Esophagus squamous epithelium (tissue), 5 donors: ENCODE results near the gene PAX8. TPM values are rescaled to one million over a fixed set of nuclear protein-coding genes. Genes with fewer than 3 reads are reported as not detected.

Source experiments
- DNase-seq: peaks from one replicate; lab custom pipeline; 2025; lab: John Stamatoyannopoulos, UW
- H3K27ac ChIP-seq, 4 donors: fragments of 200-600 bp; sonication (generic); one replicate each; pipeline ENCODE4 v1.5.1; 2016 to 2019; ENCODE audit warnings: mild to moderate bottlenecking in 1 of 4
- H3K27me3 ChIP-seq, 4 donors: fragments of 200-600 bp; sonication (generic); 1 replicate in 3 of 4; 2 replicates in 1 of 4; pipeline versions ENCODE4 v1.5.1 to v1.6.0; 2017 to 2021; ENCODE audit warnings: antibody characterized with exemption in 1 of 4
- H3K36me3 ChIP-seq, 3 donors: fragments of 200-600 bp; sonication (generic); one replicate each; pipeline ENCODE4 v1.5.1; 2016 to 2019
- H3K4me1 ChIP-seq, 3 donors: fragments of 200-600 bp; sonication (generic); one replicate each; pipeline ENCODE4 v1.5.1; 2017 to 2019
- H3K4me3 ChIP-seq, 4 donors: fragments of 200-600 bp; sonication (generic); 1 replicate in 3 of 4; 2 replicates in 1 of 4; pipeline ENCODE4 v1.5.1; 2016 to 2019; ENCODE audit warnings: mild to moderate bottlenecking in 2 of 4, moderate library complexity in 1 of 4
- H3K9me3 ChIP-seq, 3 donors: fragments of 200-600 bp; sonication (generic); one replicate each; pipeline ENCODE4 v1.5.1; 2016 to 2019
- CTCF ChIP-seq, 6 experiments: fragments of 450-650 bp in 4 of 6; fragments of 200-600 bp in 2 of 6; sonication (generic) in 2 of 6; IDR thresholded peaks; one replicate each; pipeline ENCODE4 v1.5.1; 2016 to 2019; ENCODE audit warnings: antibody characterized with exemption in 6 of 6, mild to moderate bottlenecking in 4 of 6, moderate library complexity in 4 of 6
- POLR2A ChIP-seq, 4 donors: fragments of 450-650 bp; IDR thresholded peaks; one replicate each; pipeline ENCODE4 v1.6.1; 2017; ENCODE audit warnings: antibody characterized with exemption in 4 of 4, mild to moderate bottlenecking in 4 of 4, moderate library complexity in 3 of 4
- WGBS, 2 donors: methylation state at CpG; one replicate each; pipeline ENCODE4 v1.1.5; 2018; 5-methylcytosine and 5-hydroxymethylcytosine counted together
- intact Hi-C: fragments of 100-400 bp; cut with DNase I; formaldehyde crosslinking; loops from one replicate; pipeline ENCODE4 v1.15.0; 2022
- total RNA-seq, 4 donors: library from RNA; depleted of rRNA; stranded (reverse); fragments of >200 nt; gene quantifications; one replicate each; pipeline ENCODE4 v1.1.0, GENCODE V29; 2016
- donor health status: DM: yes; HTN: yes; CAD: no.

PAX8 gene
- total RNA-seq, 4 donors from 2014 or later = 0.32 to 7.6 (median 2.7) TPM

DNA sequence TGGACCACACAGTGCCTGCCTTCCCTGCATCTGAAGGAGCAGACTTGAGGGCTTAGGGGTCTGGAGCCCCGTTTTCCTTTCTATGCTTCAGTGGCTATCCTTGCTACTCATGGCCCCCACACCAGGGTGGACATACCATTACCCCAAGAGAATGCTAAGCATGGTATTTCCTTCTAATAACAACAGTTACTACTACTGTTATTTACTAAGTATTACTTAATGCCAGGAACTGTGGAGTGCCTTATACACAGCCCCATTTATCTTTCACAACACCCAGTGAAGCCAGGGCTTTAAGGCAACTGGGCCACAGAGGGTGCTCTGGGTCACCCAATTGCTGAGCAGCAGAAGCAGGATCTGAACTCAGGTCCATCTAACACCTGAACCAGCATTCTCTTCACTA is 5.8 kb upstream of the PAX8 start:
- TF ChIP-seq CTCF (IDR thresholded peaks at IDR 0.05) = no peak
- TF ChIP-seq POLR2A (IDR thresholded peaks at IDR 0.05) = no peak
- intact Hi-C loops = no loop called here
- Histone ChIP-seq H3K27me3 (no peaks in the 10 kb centered on the region), H3K9me3 (no peaks in the 10 kb centered on the region), H3K36me3 (no peaks in the 10 kb centered on the region), H3K27ac (peak overlapping the region; percentile 51 to 72 (median 60)), H3K4me3 (no peak overlapping the region), H3K4me1 (peaks cover 12 to 26% (median 19%) of the 10 kb centered on the region in 3 donors)
- WGBS, 2 donors = 60 to 80% methylated on average over 1 of the region's 1 CpG
- no peak for DNase-seq

GRCh38 chr2:113283704-113284284 is 5.1 kb upstream of the PAX8 start:
- H3K27me3 ChIP-seq = peaks cover 0 to 6% (median 0%) of the 10 kb centered on the region in 4 donors
- WGBS, 2 donors = 67% methylated on average over 1 of the region's 3 CpGs; no CpG with 5 or more reads in 1 of the 2 donors
- H3K9me3 ChIP-seq = no peaks in the 10 kb centered on the region
- DNase-seq = no peak
- peaks cover 12 to 26% (median 19%) of the 10 kb centered on the region in 3 donors for H3K4me1 ChIP-seq
- no peak overlapping the region for H3K4me3 ChIP-seq
- no peak for TF ChIP-seq CTCF (IDR thresholded peaks at IDR 0.05)
- TF ChIP-seq POLR2A (IDR thresholded peaks at IDR 0.05) = no peak
- no peaks in the 10 kb centered on the region for H3K36me3 ChIP-seq
- intact Hi-C loops = no loop called here
- peak overlapping the region; percentile 51 to 72 (median 60) for H3K27ac ChIP-seq

- peaks cover 0 to 15% (median 2%) of the 10 kb centered on the region in 4 donors for H3K27me3 ChIP-seq
- TF ChIP-seq CTCF (IDR thresholded peaks at IDR 0.05) (peak in 4 of 6 experiments; percentile 28 to 50 (median 40)), POLR2A (IDR thresholded peaks at IDR 0.05) (no peak)
- no peaks in the 10 kb centered on the region for H3K36me3 ChIP-seq
- intact Hi-C loops = no loop called here
- WGBS, 2 donors = 35 to 45% methylated on average over 9 to 12 of the region's 12 CpGs
- H3K4me1 ChIP-seq = peaks cover 12 to 28% (median 19%) of the 10 kb centered on the region in 3 donors
- H3K4me3 ChIP-seq = no peak overlapping the region
- DNase-seq = no peak
- no peaks in the 10 kb centered on the region for H3K9me3 ChIP-seq
- peak overlapping the region; percentile 23 to 72 (median 54) for H3K27ac ChIP-seq
Observed at GRCh38 chr2:113282747-113283533, 4.2 kb upstream of the PAX8 start.

GRCh38 chr2:113281910-113282746 is 3.4 kb upstream of the PAX8 start:
- no peak overlapping the region for H3K4me3 ChIP-seq
- no peak for TF ChIP-seq POLR2A (IDR thresholded peaks at IDR 0.05)
- no peak for TF ChIP-seq CTCF (IDR thresholded peaks at IDR 0.05)
- H3K27me3 ChIP-seq = peaks cover 0 to 23% (median 8%) of the 10 kb centered on the region in 4 donors
- H3K36me3 ChIP-seq = no peaks in the 10 kb centered on the region
- H3K9me3 ChIP-seq = no peaks in the 10 kb centered on the region
- no peak overlapping the region for H3K27ac ChIP-seq
- no peak for DNase-seq
- intact Hi-C loops = no loop called here
- H3K4me1 ChIP-seq = peaks cover 12 to 37% (median 23%) of the 10 kb centered on the region in 3 donors
- 64 to 65% methylated on average over 12 of the region's 12 CpGs for WGBS, 2 donors
